PFSK-1 (cell line): ENCODE measurements around the gene MGMT.

Experiments used
- FOXP2 ChIP-seq: optimal IDR thresholded peaks from 2 replicates; pipeline ENCODE3; 2011; ENCODE audit warnings: borderline replicate concordance, control low read depth, inconsistent platforms; ENCODE audit not compliant: insufficient read depth; ENCODE audit errors: extremely low read length, extremely low read depth
- POLR2AphosphoS5 ChIP-seq: IDR thresholded peaks from 2 replicates; pipeline ENCODE4 v1.6.1; 2012; ENCODE audit warnings: low read depth, mild to moderate bottlenecking, control low read depth, low read length, moderate library complexity
- SIN3A ChIP-seq: IDR thresholded peaks from 2 replicates; pipeline ENCODE4 v1.6.1; 2012; ENCODE audit warnings: mild to moderate bottlenecking, low read length, moderate library complexity, borderline replicate concordance; ENCODE audit not compliant: insufficient read depth
- TAF1 ChIP-seq: IDR thresholded peaks from 2 replicates; pipeline ENCODE4 v1.6.1; 2012; ENCODE audit warnings: low read length, control low read depth, borderline replicate concordance; ENCODE audit not compliant: insufficient read depth
- TF ChIP-seq, protein P1 (sequence below), 2 experiments: IDR thresholded peaks; 2 replicates each; pipeline versions ENCODE4 v1.6.1 to v1.8.0; 2011 to 2012; ENCODE audit warnings: low read depth in 2 of 2, low read length in 2 of 2, control low read depth in 1 of 2, inconsistent platforms in 1 of 2, mild to moderate bottlenecking in 1 of 2, moderate library complexity in 1 of 2; ENCODE audit not compliant: insufficient read depth in 1 of 2

Gene MGMT

DNA sequence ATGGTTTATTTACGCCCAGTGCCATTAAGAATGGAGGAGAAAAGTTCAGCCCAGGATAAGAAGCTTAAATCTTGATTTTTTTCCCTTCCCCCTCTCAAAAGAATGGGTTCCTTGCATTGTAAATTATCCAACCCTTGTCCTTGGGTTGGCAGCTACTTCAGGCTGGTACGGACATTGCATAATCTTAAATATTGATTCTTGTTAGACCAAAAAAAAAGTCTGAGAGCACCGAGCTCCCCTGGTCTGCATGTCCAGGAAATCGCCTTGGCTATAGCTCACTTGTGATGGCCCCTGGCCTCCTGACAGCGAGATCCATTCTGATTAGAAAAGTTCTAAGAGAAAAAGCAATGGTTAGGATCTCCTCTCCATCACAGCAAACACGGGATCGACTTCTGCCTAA, 345.4 kb downstream of the MGMT start:
- TF ChIP-seq, protein P1, sequence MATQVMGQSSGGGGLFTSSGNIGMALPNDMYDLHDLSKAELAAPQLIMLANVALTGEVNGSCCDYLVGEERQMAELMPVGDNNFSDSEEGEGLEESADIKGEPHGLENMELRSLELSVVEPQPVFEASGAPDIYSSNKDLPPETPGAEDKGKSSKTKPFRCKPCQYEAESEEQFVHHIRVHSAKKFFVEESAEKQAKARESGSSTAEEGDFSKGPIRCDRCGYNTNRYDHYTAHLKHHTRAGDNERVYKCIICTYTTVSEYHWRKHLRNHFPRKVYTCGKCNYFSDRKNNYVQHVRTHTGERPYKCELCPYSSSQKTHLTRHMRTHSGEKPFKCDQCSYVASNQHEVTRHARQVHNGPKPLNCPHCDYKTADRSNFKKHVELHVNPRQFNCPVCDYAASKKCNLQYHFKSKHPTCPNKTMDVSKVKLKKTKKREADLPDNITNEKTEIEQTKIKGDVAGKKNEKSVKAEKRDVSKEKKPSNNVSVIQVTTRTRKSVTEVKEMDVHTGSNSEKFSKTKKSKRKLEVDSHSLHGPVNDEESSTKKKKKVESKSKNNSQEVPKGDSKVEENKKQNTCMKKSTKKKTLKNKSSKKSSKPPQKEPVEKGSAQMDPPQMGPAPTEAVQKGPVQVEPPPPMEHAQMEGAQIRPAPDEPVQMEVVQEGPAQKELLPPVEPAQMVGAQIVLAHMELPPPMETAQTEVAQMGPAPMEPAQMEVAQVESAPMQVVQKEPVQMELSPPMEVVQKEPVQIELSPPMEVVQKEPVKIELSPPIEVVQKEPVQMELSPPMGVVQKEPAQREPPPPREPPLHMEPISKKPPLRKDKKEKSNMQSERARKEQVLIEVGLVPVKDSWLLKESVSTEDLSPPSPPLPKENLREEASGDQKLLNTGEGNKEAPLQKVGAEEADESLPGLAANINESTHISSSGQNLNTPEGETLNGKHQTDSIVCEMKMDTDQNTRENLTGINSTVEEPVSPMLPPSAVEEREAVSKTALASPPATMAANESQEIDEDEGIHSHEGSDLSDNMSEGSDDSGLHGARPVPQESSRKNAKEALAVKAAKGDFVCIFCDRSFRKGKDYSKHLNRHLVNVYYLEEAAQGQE (IDR thresholded peaks at IDR 0.05; ENCODE audit: insufficient read depth in 1 of 2, low read depth in 2 of 2, low read length in 2 of 2), result no peak
- no peak for TF ChIP-seq POLR2AphosphoS5
- TF ChIP-seq TAF1, result no peak
- no peak for TF ChIP-seq FOXP2
- no peak for TF ChIP-seq SIN3A

DNA sequence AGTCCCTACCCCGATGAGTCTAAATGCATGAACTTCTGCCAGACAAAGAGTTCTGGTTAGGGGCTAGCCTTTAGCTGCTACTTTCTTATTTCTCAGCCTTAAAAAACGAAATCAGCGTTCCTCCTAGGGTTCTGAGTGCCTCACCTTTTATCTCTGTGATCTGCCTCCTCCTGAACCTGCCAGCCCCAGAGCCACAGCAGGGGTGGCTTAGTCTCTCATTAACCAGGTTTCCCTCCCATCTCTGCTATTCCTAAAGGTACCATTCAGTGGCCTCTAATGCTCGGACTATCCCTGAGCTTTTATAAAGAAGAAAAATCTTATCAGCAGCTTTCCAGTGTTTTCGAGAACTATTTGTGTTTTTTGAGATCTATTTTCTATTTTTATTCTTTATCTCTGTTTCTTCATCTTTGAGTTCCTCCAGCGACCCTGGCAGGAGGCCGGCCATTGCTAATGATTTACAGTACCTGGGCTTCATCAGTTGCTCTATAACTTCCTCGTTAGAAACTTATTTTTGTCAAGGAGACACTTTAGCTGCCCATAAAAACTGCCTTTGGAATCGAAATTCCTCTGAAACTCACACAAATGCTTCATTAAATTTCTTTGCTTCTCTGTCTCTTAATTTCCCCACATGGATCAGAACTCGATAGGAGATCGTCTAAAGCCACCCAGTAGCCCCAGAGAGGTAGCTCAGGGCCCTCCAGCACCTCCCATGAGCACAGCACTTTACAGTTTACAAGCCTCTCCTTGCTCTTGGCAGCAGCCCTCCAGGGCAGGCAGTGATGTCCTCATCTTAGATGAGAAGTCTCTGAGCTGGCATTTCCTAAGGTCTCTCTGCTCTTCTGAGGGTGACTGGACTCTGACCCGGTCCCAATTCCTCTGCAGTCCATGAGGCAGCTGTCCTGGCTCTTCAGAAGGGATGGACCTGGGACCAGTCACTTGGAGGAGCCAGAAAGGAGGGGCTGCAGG, 347.9 kb downstream of the MGMT start:
- TF ChIP-seq SIN3A (no peak), TAF1 (no peak), FOXP2 (no peak), POLR2AphosphoS5 (no peak)
- TF ChIP-seq, protein P1 (IDR thresholded peaks at IDR 0.05; ENCODE audit: insufficient read depth in 1 of 2, low read depth in 2 of 2, low read length in 2 of 2), result no peak

DNA sequence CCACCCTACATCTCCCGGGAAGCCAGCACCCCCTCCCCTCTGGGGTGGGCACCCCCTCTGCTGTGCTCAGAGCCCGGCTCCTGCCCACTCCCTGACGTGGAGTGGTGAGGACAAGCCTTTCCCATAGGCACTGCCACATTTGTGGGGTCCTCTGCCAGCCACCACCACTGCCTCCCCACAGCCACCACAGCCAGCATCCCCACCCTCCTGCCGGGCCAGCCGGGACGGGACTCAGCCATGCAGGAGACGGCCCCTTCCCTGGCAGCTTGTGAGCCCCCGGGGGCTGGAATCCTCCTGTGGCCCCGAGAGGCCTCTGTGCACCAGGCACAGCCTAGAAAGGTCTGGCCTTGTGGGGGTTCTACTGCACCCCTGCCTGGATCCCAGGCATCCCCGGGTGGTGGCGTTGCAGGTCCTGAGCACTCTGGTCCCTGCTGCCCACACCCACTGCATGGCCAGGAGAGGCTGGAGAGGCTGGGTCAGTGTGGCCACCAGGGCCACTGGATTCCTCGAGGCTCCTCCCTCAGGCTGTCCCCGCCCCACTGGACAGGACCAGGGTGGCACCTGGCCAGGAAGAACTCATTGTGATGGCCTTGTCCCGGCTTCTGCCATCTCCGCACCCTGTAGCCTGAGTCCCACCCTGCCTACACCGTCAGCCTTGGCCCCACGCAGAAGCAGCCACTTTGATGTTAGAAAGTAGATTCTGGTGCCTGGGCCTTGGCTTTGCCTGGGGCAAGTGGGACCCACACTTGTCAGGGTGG, 349.0 kb downstream of the MGMT start:
- TF ChIP-seq TAF1 (no peak), SIN3A (no peak), POLR2AphosphoS5 (no peak), FOXP2 (no peak)
- TF ChIP-seq, protein P1 (IDR thresholded peaks at IDR 0.05; ENCODE audit: insufficient read depth in 1 of 2, low read depth in 2 of 2, low read length in 2 of 2), result no peak

DNA sequence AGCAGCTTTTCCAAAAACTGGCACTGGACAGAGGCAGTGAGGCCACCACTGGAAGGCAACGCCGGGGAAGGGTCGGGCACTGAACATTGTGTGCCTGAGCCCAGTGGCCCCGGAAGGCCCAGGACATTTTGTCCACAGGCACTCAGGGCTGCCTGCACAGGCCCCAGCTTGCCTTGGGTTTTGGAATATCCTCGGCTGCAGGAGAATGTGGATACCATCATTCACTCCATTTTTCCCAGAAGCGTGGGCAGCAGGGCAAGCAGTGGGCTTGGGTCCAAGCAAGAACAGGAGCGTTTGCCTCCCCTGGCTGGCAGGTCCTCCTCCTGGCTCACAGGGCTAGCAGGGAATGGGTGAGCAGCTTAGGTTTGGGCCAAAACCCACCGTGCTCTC, 349.6 kb downstream of the MGMT start:
- TF ChIP-seq FOXP2 (no peak), POLR2AphosphoS5 (no peak)
